HCT116 (cell line): ENCODE results near the gene MMD2. TPM values are rescaled to one million over a fixed set of nuclear protein-coding genes. Genes with fewer than 3 reads are reported as not detected.

Experiments used
- ATAC-seq: fragments of 200-7000 bp; cut with Tn5 transposase; 2 replicates; pipeline ENCODE4 v1.9.1; 2020; ENCODE audit warnings: mild to moderate bottlenecking, moderate library complexity
- BruUV-seq: library from RNA; stranded (reverse); fragments of 400-500 nt; replicated peaks from 2 replicates; lab custom pipeline; 2021; lab: Mats Ljungman, UMichigan
- CTCF ChIA-PET: fragments of 300-600 bp; sonication (Branson Sonifier 250); formaldehyde crosslinking; loops from one replicate; lab custom pipeline; 2021; ENCODE audit warnings: antibody characterized with exemption; lab: Charles Lee
- POLR2A ChIA-PET: fragments of 300-600, 350-600 bp; sonication (Branson Sonifier 250); formaldehyde crosslinking; loops from one replicate; lab custom pipeline; 2021; ENCODE audit warnings: antibody characterized with exemption; lab: Charles Lee
- RAD21 ChIA-PET, 2 experiments: fragments of 300-600 bp; sonication (Branson Sonifier 250); formaldehyde crosslinking; loops; one replicate each; lab custom pipeline; 2023; ENCODE audit warnings: low total read pairs in 2 of 2; ENCODE audit not compliant: uncharacterized antibody in 2 of 2, unreplicated experiment in 2 of 2, low non-redundant PET in 1 of 2; lab: Charles Lee
- DNase-seq: peaks from one replicate; pipeline ENCODE4 v3.0.0-alpha.2; 2010; ENCODE audit warnings: low read depth, low spot score
- H2AFZ ChIP-seq: fragments of 200-600 bp; shearing (Covaris generic), sonication (generic); 2 replicates; pipeline ENCODE4 v1.6.1; 2017; ENCODE audit warnings: low read depth, mixed run types, mixed read lengths, antibody characterized with exemption, low read length; ENCODE audit not compliant: poor library complexity, severe bottlenecking
- H3K27ac ChIP-seq: 2 replicates; pipeline ENCODE4 v1.5.1; 2012; ENCODE audit warnings: low read depth, low read length
- H3K27me3 ChIP-seq: fragments of 200-600 bp; sonication (generic); 2 replicates; pipeline ENCODE4 v1.6.1; 2016; ENCODE audit warnings: mixed run types, low read length, mixed read lengths; ENCODE audit not compliant: insufficient read depth
- H3K36me3 ChIP-seq, 2 experiments: fragments of 200-500 bp in 1 of 2; fragments of 200-600 bp in 1 of 2; sonication (Bioruptor generic) in 1 of 2; sonication (generic) in 1 of 2; 2 replicates each; pipeline versions ENCODE4 v1.5.1 to v1.6.1; 2014 to 2016; ENCODE audit warnings: low read length in 2 of 2, inconsistent platforms in 1 of 2, mixed read lengths in 1 of 2, mixed run types in 1 of 2; ENCODE audit not compliant: insufficient read depth in 2 of 2, control insufficient read depth in 1 of 2
- H3K4me1 ChIP-seq, 2 experiments: fragments of 200-600 bp in 1 of 2; sonication (generic) in 1 of 2; 2 replicates each; pipeline versions ENCODE4 v1.5.1 to v1.6.1; 2012 to 2017; ENCODE audit warnings: low read length in 2 of 2, inconsistent platforms in 1 of 2, mild to moderate bottlenecking in 1 of 2, mixed read lengths in 1 of 2, mixed run types in 1 of 2, moderate library complexity in 1 of 2; ENCODE audit not compliant: insufficient read depth in 2 of 2, control insufficient read depth in 1 of 2
- H3K4me2 ChIP-seq: fragments of 200-600 bp; sonication (generic); 2 replicates; pipeline ENCODE4 v1.6.1; 2017; ENCODE audit warnings: mixed run types, low read length, mixed read lengths
- H3K4me3 ChIP-seq, 2 experiments: fragments of 200-600 bp in 1 of 2; sonication (generic) in 1 of 2; replicated peaks in 1 of 2; 2 replicates each; pipeline ENCODE4 v1.5.1; 2011 to 2016; ENCODE audit warnings: low read length in 2 of 2, control low read depth in 1 of 2, low read depth in 1 of 2, mild to moderate bottlenecking in 1 of 2, mixed read lengths in 1 of 2, mixed run types in 1 of 2
- H3K79me2 ChIP-seq: fragments of 200-600 bp; sonication (generic); 2 replicates; pipeline ENCODE4 v1.6.1; 2017; ENCODE audit warnings: mild to moderate bottlenecking, mixed run types, low read length, moderate library complexity, mixed read lengths; ENCODE audit not compliant: insufficient read depth
- H3K9ac ChIP-seq: fragments of 200-600 bp; sonication (generic); 2 replicates; pipeline ENCODE4 v1.6.1; 2016; ENCODE audit warnings: low read length, mixed read lengths
- H3K9me2 ChIP-seq: fragments of 200-600 bp; sonication (generic), shearing (Covaris generic); 2 replicates; pipeline ENCODE4 v1.6.1; 2017; ENCODE audit warnings: mixed run types, mild to moderate bottlenecking, moderate library complexity; ENCODE audit not compliant: insufficient read depth
- H3K9me3 ChIP-seq, 2 experiments: fragments of 200-500 bp in 1 of 2; fragments of 200-600 bp in 1 of 2; sonication (Bioruptor generic) in 1 of 2; sonication (generic) in 1 of 2; 2 replicates each; pipeline ENCODE4 v1.6.1; 2014 to 2017; ENCODE audit warnings: low read length in 2 of 2, mixed read lengths in 2 of 2, inconsistent platforms in 1 of 2, low read depth in 1 of 2, mild to moderate bottlenecking in 1 of 2, mixed run types in 1 of 2, moderate library complexity in 1 of 2; ENCODE audit not compliant: control insufficient read depth in 1 of 2, insufficient read depth in 1 of 2
- H4K20me1 ChIP-seq: fragments of 200-600 bp; sonication (generic), shearing (Covaris generic); 2 replicates; pipeline ENCODE4 v1.6.1; 2017; ENCODE audit warnings: mixed run types, mild to moderate bottlenecking, moderate library complexity; ENCODE audit not compliant: insufficient read depth
- CEBPB ChIP-seq: IDR thresholded peaks from 2 replicates; pipeline ENCODE4 v1.6.1; 2012; ENCODE audit warnings: low read depth
- ELF1 ChIP-seq: IDR thresholded peaks from 2 replicates; pipeline ENCODE4 v1.6.1; 2012; ENCODE audit warnings: low read depth, borderline replicate concordance
- FOSL1 ChIP-seq: IDR thresholded peaks from 2 replicates; pipeline ENCODE4 v1.6.1; 2012; ENCODE audit warnings: low read depth
- MAX ChIP-seq: IDR thresholded peaks from 2 replicates; pipeline ENCODE4 v1.6.1; 2012
- POLR2AphosphoS5 ChIP-seq: IDR thresholded peaks from 2 replicates; pipeline ENCODE4 v1.6.1; 2011; ENCODE audit warnings: mild to moderate bottlenecking, low read depth, low read length, moderate library complexity
- REST ChIP-seq: IDR thresholded peaks from 2 replicates; pipeline ENCODE4 v1.6.1; 2012; ENCODE audit warnings: low read depth
- SIN3A ChIP-seq: IDR thresholded peaks from 2 replicates; pipeline ENCODE4 v1.6.1; 2012; ENCODE audit warnings: low read depth
- TCF7L2 ChIP-seq: IDR thresholded peaks from 2 replicates; pipeline ENCODE4 v1.7.0; 2011; ENCODE audit warnings: borderline replicate concordance, inconsistent platforms; ENCODE audit not compliant: insufficient read depth, insufficient read length; ENCODE audit errors: extremely low read depth
- YY1 ChIP-seq: IDR thresholded peaks from 2 replicates; pipeline ENCODE4 v1.6.1; 2011; ENCODE audit warnings: low read length, low read depth, moderate library complexity, mild to moderate bottlenecking; ENCODE audit not compliant: insufficient replicate concordance; ENCODE audit errors: extremely low read depth
- ZBTB33 ChIP-seq: IDR thresholded peaks from 2 replicates; pipeline ENCODE4 v1.6.1; 2011; ENCODE audit warnings: mild to moderate bottlenecking, low read length, moderate library complexity; ENCODE audit not compliant: insufficient replicate concordance; ENCODE audit errors: extremely low read depth
- intact Hi-C: fragments of 100-400 bp; cut with micrococcal nuclease; formaldehyde crosslinking; loops from 2 replicates; pipeline ENCODE4 v1.10.0; 2022
- total RNA-seq: library from RNA; stranded (reverse); gene quantifications from one replicate; pipeline ENCODE4 v1.2.1, GENCODE V29; 2021; ENCODE audit not compliant: unreplicated experiment

MMD2 gene
- total RNA-seq, 1 experiment from 2014 or later = not detected

- no peak for TF ChIP-seq REST
- TF ChIP-seq YY1 = no peak
- no peak for TF ChIP-seq SIN3A
- TF ChIP-seq TCF7L2 = no peak
- TF ChIP-seq POLR2AphosphoS5 = no peak
- no peak for TF ChIP-seq ZBTB33
- no peak for TF ChIP-seq ELF1
- TF ChIP-seq CEBPB = no peak
- no peak for TF ChIP-seq MAX
- no peak for TF ChIP-seq FOSL1
- TF ChIP-seq, all 23 proteins: peak for 0
- Histone ChIP-seq H3K4me1 (no peaks in the 10 kb centered on the region), H3K9me3 (no peaks in the 10 kb centered on the region), H3K9ac (no peak overlapping the region), H3K4me2 (no peak overlapping the region), H3K36me3 (no peaks in the 10 kb centered on the region), H3K79me2 (no peaks in the 10 kb centered on the region), H3K4me3 (no peak overlapping the region), H4K20me1 (no peaks in the 10 kb centered on the region), H3K27ac (no peak overlapping the region), H2AFZ (no peak overlapping the region), H3K9me2 (no peaks in the 10 kb centered on the region), H3K27me3 (no peaks in the 10 kb centered on the region)
- CTCF ChIA-PET = no interaction called here
- RAD21 ChIA-PET = no interaction called here
- BruUV-seq = no TSS peak
- ATAC-seq = no peak
- intact Hi-C loops = no loop called here
- no peak for DNase-seq
- POLR2A ChIA-PET = no interaction called here
Observed at GRCh38 chr7:4911111-4911828, 47.7 kb downstream of the MMD2 start.
